CD1c-positive myeloid dendritic cell (primary cell): ENCODE measurements around the gene ARHGAP26.

ENCODE experiments used
- DNase-seq: peaks from one replicate; pipeline ENCODE4 v3.0.0-alpha.2; 2016; ENCODE audit errors: extremely low spot score

The ARHGAP26 gene

DNA sequence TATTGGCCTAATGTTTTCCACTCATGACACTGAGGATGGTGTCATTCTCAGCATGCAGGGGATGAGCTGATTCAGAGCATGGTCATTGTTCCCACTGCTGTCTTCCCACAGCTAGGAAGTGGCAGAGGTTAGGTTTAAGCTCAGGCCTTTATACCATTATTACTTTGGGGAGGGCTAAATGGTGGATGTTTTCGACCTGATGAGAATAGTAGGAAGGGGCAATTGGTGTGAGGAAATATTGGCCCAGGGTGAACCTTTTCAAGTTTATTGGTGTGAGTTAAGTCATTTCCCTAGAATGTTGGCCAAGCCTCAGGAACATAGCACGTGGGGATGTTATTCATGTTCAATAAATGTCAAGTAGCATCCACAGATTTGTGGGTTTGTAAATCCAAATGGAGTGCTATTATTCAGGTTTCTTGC lies 59.6 kb downstream of the ARHGAP26 start:
- DNase-seq, result no peak

DNA sequence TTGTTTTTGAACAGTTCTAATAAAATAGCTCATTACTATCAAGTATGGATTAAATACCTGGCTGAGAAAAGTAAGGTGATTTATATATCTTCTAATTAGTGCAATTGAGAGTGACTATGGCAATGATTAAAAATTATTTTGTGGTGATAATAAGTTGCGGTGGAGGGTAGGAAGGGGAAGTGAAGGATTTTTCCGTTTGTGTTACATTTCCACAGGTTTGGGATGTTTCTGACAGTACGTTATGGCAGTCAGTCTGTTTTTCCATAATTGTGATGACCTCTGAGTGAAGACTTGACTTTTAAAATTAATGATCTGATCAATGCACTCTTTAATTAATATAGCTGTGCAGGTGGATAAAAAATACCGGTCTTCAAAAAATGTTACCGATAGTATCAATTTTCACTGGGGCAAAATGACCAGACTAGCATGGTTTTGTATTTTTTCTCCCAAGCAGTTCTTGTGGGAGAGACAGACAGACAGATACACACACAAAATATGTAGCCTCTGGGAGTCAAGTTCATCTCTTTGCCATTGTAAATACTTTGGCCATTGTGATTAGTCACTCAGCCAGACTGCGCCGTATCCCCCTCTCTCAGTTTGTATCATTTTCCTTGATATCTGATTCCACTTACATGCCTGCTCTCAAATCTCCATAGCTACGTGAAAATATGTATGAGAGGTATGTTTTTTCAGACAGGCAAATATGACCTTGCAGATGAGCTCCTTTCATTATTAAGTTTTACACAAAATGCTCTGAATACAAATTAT lies 60.2 kb downstream of the ARHGAP26 start:
- DNase-seq, result no peak

DNA sequence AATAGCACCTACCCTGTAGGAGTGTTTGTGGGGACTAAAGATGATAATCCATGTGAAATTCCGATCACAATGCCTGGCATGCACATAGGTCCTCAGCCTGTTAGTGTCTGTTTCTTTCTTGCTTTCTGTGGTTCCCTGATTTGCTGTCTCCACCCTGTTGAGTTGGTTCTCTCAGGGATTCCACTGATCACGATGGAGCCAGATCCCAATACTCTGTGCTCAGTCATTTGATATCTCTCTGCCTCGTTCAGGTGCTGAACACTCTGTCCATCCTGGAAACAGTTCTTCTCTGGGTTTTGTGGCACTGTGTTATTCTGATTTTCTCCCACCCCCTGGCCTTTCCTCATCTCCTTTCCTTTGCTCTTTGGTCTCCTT lies 60.8 kb downstream of the ARHGAP26 start:
- DNase-seq, result no peak

DNA sequence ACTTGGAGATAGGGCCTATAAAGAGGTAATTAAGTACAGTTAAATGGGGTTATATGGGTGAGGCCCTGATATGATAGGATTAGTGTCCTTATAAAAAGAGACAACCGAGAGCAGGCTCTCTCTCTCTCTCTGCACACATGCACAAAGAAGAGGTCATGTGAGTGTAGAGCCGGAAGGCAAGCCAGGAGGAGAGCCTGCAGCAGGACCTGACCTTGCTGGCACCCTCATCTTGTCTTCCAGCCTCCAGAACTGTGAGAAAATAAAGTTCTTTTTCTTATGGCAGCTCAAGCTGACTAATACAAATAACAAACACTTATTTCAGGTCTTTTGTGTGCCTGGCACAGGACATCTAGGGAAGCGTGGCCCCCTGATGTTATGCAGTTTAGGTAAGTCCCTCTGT lies 62.1 kb downstream of the ARHGAP26 start:
- no peak for DNase-seq

DNA sequence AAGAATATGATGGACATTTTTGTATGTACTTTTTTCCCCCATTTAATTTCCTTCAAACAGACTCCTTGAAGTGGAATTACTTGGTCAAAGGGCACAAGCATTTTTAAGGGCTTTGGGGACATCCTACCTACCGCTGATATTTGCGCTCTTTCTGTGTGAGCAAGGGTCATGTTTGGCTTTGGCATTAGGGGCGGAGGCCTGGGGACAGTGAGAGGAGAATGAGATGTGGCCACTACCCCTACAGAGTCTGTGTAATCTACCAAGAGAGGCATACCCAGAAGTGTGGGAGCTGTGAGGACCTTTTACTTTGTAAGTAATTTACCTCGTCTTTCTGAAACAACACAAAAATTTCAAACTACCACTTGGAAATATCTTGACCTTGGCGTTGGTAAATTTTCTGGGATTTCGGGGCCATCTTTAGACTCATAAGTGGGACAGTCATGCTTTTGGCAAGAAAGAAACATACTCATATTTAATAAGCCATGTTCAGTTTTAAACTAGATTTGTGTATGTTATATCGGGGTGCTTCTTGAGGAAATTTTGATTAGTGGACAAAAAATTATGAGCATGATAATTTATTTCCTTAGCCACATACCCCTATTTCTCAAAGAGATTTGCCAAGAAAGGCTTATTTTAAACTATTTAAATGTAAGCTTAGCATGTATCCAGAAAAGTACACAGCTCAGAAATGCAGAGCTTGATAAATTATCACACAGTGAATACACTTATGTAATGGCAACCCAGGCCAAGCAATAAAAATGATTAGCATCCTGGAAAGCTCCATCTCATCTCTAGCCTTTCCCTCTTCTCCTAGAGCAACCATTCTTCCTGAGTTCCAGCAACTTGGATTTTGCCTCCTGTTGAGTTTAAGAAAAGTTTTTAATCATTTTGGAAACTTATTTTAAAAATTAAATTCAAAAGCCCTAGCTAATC lies 63.6 kb downstream of the ARHGAP26 start:
- DNase-seq, result no peak

DNA sequence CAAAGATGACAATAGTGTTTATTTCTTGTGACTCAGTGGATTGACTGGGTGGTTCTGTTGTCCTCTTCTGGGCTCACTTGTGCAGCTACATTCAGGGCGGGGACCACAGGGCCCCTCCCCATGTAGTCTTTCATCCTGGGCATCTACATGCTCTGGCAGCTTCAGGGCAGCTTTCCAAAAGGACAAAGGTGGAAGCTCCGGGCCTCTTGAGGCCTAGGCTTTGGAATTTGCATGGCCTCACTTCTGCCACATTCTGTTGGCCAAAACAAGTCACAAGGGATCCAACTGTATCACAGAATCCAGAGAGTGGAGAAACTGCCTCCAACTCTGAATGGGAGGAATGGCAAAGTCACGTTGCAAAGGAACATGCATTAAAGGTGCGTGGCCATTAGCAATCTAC lies 64.3 kb downstream of the ARHGAP26 start:
- DNase-seq, result no peak

DNA sequence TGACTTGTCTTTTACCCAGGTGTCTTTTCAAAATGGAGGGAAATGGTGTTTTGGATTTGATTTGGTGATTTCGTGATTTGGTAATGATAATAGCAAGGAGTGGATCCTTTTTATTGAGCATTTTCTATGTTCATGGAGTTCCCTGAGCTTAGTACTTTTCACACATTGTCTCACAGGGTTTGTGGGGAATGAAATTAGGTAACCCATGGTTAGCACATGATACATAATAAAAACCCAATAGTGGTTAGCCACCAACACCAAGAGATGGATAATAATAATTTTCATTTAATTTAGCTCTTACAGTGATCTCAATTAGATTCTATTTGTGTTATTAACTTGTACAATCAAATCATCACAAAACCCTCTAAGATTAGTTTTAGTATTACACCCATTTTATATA lies 65.4 kb downstream of the ARHGAP26 start:
- DNase-seq, result no peak

DNA sequence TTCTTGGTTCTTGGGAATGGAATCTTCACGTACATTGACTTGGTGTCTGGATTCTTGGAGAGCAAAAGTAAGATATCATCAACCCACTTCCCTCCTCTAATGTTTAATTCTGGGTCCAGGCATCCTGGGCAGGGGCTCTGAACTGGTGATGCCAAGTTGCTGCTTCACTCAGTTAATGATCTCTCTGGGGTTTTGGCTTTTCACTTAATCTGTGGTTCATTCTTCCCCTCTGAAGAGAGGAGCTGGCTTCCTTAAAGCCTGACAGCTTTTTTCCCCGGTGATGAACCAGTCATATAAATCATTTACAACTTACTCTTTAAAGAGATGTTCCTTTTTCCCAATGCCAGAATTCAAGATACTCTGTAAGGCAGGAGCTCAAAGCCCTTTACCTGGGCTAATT lies 65.9 kb downstream of the ARHGAP26 start:
- DNase-seq, result no peak

DNA sequence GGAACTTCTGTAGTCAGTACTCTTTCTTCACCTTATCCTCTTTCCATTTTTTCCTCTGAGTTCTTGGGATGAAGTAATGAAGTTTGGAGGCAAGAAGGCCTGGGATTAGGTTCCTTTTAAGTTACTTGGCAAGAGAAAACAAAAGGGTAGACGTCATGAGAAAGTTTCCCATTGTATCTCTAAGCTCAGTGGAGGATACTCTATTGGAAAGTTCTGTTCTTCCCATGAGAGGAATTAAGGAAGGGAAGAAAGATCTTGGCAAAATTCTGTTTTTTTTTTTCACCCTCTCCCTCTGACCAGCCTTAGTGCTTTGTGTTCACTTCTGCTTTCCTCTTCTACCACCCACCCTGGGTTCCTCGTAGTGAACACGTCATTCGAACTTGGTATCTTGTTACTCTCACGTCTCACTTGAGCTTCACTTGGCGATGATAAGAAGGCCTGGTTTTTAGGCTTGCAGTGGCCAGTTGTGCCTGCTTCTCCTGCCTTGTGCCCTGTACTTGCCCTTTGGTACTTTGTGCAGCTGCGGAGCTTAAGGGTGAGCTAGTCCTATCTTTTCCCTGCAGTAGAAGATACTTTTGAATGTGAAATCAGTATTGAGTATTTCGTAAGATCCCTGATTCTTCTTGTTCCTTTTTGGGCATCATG lies 67.0 kb downstream of the ARHGAP26 start:
- peak; percentile 89 for DNase-seq

DNA sequence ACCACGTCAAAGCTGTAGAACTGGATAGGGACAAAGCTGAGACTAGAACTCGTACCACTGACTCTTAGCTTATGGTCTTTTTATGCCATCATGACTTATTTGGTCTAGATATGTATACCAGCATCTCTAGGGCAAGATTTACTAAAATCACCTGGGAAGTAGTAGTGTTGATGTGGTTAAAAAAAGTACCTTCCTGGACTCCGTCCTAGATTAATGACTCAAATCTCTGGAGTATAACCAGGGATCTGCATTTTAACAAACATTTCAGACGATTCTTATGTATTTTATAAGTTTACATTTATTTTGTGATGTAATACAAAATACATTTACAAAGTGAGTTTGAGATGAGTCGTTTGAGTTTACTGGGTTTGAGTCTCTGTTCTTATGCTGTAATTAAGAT lies 68.7 kb downstream of the ARHGAP26 start:
- no peak for DNase-seq

DNA sequence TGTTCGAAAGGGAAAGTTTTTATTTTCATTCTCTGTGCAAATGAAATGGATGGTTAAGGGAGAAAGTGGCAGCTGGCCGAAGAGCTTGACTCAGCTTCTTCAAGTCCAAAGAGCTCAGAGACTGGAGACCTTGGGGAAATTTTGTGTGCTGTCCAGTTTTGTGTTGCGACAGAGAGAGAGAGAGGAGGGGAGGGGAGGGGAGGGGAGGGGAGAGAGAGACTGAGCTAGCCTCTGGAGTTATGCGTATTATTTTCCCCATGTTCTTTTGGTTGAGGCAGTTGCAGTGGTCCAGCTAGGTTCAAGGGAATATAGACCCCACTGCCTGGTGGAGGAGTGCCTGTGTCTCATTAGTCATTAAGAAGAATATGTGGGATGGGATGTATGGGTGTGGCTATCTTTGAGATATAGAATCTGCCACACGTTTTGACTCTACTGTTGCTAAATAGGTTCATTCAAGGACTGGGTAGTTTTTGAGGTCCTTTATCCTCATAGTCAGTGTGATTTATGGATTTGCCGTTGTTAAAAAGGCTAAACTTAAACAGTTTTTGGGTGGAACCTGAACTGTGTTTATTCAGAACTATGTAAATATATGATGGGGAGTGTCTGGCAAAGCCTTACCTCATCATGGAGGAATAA lies 69.7 kb downstream of the ARHGAP26 start:
- peak; percentile 39 for DNase-seq

DNA sequence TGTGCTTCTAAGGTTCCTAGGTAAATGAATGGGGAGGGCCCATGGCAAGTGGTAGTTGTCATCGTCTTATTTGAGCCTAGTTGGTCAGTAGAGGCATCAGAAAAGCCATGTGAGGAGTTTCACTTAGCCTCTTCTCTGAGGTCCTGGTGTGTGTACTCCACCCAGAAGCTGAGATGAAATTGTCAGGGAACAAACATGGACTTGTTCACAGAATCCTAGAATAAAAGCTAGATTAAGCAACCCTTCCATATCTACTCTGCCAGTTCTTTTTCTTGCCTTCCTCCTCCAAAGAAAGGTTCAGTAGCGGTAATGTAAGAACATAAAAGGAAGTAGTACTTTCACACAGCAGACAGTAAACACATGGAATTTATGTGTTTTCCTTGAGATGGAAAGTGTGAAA lies 70.4 kb downstream of the ARHGAP26 start:
- DNase-seq, result peak; percentile 57

DNA sequence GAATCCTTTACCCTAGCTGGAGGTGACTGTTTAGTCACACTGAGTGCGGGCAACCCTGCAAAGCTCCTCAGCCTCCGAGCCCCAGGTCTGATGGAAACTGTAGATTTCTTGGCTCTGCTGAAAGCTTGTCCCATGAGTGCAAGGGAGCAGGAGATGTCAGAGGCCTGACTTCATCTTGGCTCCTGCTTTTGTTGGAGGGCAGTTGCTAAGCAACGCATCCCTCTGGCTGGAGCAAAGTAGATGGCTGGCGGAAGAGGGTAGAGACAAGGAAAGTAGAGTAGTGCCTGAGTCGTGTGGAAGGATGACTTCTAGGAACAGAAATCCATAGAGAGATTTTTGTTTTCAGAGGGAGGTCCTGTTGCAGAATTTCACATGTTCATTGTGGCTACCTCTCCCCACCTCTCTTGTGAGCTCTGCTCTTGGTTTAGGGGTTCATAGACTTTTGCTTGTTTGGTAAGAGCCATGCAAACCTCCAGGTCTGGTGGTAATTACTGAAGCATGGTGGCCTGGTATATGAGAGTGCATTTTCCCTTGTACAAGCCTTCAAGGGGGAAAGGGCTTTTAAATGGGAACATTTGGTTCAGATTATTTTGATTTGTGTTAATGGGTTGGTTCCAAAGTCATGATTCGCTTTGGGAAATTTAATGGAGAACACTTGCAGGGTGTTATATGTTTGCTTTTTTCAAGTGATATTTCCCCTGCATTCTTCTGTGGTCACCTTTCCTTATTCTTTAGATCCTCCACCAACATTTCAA lies 71.5 kb downstream of the ARHGAP26 start:
- no peak for DNase-seq

DNA sequence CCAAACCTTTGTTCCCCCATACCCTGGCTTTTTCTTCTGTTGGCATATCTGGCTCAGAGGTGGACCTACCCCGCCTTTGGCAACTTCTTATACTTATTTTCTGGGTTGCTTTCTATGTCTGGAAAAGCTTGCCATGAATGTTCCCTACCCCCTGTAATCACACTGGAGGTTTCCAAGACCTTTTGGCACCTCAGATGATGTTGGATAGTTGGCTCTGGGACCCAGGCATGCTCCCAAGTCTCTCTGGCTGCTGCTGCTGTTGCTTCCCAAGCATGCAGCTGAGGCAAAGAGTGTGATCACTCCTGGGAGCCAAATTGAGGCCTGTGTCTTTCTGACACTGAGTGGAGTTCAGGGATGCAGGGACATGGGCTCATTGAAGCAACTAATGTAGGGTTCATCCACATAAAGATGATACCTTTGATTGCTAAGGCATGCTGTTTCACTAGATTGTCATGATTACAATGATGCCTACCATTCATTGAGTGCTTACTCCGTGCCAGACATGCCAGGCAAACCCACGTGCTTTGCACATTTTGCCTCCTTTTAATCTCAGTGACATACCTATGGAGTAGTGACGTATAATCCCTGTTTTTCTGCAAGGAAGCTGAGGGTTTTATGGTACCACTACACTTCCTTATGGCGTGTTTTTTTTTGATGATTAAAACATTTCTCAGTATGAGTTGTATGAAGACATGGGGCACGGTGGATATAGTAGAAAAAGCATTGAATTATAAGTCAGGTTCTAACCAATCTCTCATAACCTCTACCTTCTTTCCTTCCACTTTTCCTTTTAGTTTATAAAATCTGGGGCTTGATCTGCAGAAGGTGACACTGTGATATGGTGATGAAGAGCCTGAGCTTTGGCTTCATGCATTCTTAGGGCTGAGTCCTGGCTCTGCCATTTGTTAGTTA lies 73.1 kb downstream of the ARHGAP26 start:
- DNase-seq, result no peak

DNA sequence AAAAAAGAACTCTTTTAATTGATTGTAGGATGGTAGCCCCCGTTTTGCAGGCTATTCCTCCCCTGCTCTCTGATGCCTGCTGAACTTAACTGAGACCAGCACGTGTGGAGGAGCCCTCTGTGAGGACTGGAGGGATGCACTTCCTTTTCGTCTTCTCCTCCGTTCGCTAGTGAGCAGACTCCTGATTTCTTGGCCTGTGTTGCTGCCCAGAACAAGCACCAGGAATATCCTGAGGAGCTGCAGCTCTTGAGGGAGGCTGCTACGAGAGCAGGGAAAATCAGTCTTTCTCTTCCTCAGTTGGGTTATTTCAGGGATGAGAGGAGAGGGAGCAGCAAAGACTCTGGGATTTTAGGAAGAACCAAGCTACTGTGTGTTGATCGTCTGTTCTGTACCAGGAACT lies 74.7 kb downstream of the ARHGAP26 start:
- DNase-seq, result no peak

DNA sequence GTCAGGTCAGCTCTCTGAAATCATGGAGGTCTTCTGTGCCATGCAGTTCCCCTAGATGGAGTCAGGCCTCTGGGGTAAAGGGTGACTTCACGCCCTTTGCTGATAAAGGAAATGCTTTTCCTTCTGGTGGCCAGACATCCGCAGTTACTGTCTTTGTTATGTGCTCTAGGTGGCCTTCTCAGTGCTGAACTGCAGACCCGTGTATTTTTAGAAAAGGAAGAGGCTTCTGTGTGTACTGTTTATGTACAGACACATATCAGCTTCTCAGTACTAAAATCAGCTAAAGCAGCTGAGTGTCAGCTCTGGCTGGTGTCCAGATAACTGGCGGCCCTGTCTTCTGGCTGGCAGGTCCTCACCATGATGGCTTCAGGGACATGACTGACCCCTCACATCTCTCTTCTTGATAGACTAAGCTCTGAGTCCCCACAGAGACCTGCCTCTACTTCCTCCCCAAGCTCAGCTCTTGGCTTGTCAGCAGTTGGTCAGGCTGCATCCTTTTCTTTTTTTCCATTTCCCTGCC lies 75.3 kb downstream of the ARHGAP26 start:
- peak; percentile 46 for DNase-seq

DNA sequence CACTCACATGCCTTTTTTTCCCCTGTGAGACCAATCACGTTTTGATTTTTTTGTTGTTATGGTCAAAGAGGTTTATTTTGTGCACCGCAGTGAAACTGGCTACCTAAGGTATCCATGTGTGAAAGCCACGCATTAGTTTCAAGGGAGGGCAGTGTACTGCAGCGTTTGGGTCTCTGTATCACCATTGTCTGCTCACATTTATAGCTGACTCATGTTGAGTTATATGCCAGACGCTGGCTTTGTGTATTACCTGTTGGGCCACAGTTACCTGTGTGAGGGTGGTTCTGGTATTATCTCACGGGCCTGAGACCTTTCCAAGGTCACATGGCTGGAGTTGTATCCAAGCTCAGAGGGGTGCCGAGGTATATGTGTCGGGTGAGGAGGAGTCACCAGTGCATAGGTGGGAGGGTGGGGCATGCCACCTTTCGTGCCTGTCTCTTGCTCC lies 75.8 kb downstream of the ARHGAP26 start:
- DNase-seq, result no peak

DNA sequence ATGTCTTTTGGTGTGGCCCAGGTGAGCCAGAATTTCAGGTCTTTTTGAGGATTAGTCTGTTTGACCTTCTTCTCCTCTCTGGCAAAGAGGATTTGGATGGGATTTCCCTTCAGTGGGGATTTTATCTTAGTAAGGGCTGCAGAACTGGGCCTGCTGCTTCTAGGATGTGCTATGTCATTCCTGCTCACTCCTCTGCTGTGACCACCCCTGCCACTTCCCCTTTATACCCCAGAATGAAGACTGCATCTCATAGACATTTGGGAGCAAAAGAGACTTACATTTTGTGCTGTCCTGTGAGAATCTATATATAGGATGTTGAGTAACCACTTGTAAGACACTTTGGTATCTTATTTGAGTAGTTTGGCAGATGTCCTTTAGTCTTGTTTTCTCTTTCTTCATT lies 76.2 kb downstream of the ARHGAP26 start:
- DNase-seq, result peak; percentile 60

DNA sequence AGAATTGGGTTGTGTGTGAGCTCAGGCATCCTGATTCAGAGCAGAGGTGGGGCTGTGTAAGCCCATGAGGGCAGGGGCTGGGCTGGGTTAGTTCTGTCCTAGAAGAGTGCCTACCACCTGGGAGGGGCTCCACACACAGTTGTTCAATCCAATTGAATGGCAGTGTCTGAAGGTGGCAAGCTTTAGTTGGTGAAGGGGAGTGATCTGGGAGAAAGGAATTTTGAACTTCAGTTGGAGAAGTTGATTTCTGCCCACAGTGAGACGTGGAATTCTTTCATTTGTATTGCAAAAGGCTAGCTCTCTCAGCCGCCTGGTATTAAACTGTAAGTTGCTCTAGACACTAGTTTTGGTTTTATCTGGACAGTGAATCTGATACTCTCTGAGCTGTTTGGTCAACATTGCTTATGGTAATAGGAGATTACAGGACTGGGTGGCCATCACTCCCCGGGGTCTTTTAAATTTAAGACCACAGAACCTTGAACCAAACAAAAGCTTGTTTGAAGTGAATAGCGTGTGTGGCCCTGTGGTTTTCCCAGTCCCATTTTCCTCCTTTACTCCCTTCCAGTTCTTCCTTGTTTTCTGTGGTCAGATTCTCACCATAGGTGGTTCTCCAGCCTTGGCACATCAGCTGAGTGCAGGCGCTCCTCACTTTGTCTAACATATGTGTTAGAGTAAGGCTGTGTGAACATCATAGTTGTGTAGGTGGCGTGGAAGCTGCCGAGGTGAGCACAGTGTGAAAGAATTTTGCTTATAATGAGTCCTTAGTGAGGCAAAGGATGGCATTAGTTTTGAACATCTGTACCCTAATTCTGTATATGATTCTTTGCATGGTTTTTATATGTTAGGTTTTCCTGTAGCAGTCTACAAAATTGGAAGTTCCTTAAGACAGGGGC lies 78.0 kb downstream of the ARHGAP26 start:
- no peak for DNase-seq
